Measurements from ENCODE around the gene PARD6A.

PARD6A gene

DNA sequence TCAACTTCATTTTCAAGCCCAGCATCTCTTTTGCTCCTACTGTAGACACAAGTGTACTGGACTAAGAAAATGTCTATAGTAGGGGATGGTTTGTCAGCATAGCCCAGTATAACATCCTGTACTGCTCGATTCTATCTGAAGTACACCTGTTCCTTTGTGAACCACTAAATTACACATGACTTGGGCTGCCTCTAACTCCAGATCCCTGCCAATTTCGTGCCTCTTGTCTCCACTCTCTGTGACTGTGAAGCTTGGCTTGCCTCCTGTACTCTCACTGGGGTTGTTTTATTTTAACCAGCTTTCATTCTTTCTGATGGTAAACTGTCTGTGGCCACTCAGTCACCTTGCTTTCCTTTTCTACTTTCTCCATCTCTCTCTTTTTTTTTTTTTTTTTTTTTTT lies 33.9 kb downstream of the PARD6A start:
- DNase-seq: no peak

DNA sequence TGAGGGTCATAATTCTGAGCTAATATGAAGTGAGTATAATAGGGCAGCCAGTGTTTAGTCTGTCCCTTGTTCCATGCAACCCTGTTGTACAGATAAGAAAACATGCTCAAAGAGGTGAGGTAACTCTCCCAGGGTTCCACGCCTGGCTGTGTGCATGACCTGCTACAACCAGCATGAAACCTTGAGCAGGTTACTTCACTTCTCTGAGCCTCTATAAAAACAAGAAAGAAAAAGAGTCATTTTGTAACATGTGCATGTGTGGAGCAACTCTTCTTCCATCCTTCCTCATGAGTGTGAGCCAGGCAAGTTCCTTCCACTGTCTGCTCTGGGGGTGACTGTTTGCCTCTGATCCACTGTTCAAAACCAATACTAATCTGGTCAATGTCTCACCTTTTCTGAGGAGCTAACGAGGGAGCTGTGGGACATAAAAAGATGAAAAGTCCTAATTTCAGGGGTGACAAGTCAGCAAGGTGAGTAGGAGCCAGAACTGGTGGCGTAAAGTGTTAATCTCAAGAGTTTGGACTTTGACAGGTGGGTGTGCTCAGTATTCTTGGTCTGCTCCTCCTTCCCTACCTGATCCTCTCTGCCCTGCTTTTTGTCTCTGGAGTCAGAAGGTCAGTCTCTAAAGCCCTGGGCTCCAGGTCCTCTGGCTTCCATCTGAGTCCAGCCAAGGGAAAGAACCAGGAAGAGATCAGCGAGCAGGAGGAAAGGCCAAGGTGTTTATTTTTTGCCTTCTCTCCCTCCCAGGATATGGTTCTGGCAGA lies 36.8 kb downstream of the PARD6A start:
- DNase-seq: no peak

DNA sequence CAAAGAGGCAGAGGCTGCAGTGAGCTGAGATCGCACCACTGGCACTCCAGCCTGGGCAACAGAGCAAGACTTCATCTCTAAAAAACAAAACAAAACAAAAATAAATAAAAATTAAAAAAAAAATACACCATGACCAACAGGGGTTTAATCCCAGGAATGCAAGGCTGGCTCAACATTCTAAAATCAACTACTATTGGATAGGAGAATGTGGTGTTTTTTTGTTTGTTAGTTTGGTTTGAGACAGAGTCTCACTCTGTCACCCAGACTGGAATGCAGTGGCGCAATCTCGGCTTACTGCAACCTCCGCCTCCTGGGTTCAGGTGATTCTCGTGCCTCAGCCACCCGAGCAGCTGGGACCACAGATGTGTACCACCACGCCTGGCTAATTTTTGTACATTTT lies 38.5 kb downstream of the PARD6A start:
- no peak for DNase-seq

DNA sequence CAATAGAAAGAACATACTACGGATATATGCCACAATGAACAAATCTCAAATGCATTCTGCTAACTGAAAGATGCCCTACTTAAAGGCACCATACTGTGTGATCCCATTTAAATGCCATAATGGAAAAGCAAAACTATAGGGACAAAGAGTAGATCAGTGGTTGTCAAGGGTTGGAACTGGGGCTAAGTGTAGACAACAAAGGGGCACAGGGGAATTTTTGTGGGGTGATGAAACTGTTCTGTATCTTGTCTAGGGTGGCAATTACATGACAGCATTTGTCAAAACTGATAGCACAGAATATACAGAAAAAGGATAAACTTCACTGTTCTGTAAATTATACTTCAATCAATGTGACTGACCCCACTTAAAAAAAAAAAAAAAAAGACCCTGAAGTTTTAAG lies 40.7 kb downstream of the PARD6A start:
- DNase-seq: no peak

DNA sequence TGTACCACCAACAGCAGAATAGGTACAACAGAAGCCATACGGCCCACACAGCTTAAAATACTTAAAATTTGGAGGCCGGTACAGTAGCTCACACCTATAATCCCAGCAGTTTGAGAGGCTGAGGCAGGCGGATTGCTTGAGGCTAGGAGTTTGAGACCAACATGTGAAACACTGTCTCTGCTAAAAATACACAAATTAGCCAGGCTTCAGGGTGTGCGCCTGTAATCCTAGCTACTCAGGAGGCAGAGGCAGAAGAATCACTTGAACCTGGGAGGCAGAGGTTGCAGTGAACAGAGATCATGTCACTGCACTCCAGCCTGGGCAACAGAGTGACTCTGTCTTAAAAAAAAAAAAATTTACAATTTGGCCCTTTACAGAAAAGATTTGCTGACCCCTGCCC lies 41.4 kb downstream of the PARD6A start:
- no peak for DNase-seq

DNA sequence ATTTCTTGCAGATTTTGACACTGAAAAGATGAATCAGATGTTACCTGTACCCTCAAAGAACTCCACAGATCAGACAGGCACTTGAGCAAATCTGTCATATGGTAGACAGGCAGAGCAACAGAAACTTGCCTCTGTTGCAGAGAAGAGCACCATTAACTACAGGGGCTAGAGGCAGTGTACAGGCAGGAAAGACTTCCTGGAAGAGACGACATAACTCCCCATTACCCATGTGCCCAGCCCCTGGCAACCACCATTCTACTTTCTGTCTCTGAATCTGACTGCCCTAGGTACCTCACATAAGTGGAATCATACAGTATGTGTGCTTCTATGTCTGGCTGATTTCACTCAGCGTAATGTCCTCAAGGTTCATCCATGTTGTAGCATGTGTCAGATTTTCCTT lies 42.9 kb downstream of the PARD6A start:
- no peak for DNase-seq

DNA sequence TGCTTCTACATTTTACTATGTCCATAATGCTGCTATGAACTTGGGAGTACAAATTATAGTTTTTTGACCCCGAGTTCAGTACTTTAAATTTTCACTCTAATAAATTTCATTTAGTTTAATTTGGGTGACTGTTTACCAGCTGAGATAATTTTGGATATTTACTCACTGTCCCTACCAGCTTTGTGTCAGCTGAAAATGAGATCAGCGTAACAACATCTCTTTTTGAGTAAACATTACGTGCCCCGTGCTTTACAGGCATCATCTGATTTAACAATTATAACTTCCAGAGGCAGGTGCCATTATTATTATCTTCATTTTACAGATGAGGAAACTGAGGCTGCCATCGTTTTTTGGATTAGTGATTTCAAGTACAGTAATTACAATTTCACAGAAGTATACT lies 43.4 kb downstream of the PARD6A start:
- DNase-seq: no peak

DNA sequence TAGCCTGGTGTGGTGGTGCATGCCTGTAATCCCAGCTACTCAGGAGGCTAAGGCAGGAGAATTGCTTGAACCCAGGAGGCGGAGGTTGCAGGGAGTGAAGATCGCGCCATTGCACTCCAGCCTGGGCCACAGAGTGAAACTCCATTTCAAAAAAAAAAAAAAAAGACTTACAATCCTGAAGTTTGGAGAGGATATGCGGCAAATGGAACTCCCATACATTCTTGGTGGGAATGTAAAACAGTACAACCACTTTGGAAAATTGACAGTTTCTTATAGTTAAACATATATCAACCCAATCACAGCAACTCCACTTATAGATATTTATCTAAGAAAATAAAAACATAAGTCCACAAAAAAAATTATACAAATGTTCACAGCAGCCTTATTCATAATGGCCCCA lies 46.5 kb downstream of the PARD6A start:
- DNase-seq: no peak

DNA sequence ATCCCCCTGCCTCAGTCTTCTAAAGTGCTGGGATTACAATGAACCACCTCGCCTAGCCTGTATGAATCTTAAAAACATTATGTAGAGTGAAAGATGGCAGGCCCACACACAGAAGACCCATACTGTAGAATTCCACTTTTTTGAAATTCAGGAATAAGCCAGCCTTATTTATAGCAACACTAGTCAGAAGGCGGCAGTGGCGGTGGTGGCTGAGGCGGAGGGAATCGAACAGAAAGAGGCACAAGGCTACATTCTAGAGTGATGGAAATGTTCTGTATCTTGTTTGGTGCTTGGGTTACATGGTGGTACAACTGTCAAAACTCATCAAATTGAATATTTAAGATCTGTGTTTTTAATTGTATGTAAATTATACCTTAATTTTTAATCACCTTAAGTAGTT lies 47.0 kb downstream of the PARD6A start:
- DNase-seq: no peak

DNA sequence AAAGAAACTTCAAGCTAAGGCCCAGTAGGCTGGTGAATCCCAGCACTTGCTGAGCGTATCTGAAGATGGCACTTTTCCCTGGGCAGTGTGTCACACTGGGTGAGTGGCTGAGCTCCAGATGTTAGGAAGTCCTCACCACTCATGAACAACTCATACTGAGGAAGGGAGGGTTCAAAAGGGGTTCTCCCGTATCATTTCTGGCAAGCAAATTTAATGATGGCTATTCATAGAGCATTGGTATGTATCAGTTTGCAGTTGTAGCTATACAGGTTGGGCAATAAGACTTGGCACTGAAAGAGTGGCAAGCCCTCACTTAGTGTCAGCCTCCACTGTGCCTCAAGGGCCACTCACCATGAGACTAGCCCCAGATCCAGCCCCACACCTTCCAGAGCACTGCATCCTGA lies 47.6 kb downstream of the PARD6A start:
- DNase-seq: no peak

DNA sequence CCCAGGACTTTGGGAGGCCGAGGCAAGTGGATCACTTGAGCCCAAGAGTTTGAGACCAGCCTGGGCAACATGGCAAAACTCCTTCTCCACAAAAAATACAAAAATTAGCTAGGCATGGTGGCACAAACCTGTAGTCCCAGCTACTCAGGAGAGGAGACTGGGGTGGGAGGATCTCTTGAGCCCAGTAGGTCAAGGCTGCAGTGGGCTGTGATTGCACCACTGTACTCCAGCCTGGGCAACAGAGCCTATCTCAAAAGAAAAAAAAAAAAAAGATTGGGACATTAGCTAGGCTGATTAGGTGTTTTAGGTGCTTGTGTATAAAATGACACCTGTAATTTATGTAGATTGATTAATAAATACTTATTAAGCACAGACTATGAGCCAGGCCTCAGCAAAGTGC lies 48.3 kb downstream of the PARD6A start:
- DNase-seq: no peak

DNA sequence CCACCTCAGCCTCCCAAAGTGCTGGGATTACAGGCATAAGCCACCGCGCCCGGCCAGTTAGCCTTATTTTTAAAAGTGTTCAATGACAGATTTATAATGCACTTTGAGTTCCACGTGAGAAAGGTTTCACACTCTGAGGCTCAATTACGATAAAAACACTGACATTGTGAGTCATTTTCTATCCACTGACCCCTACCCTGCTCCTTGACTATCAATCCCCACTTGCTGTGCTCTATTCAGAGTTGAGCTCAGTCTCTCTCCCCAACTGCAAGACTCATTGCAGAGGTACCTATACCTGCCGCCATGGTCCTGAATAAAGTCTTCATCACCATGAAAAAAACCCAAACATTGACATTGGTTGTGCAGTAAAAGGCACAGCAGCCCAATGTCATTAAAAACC lies 49.8 kb downstream of the PARD6A start:
- no peak for DNase-seq

Measured in CD4-positive, alpha-beta T cell treated with Interleukin-6 for 4 hours (primary cell).